Omental fat pad (tissue), 4 donors: ENCODE results near the gene B3GNT8. TPM values are rescaled to one million over a fixed set of nuclear protein-coding genes. Genes with fewer than 3 reads are reported as not detected.

ENCODE experiments used
- ATAC-seq: fragments of 150-250 bp; one replicate; pipeline ENCODE4 v1.9.1; 2016; ENCODE audit warnings: mild to moderate bottlenecking, moderate library complexity; ENCODE audit not compliant: low FRiP score
- DNase-seq: peaks from one replicate; pipeline ENCODE4 v3.0.0-alpha.2; 2019; ENCODE audit warnings: low spot score
- total RNA-seq, 4 donors: library from RNA; depleted of rRNA; stranded (reverse); fragments of >200 nt; gene quantifications; one replicate each; pipeline ENCODE4 v1.1.0, GENCODE V29; 2016
- TF ChIP-seq, protein P1 (sequence below), 3 donors: fragments of 450-650 bp; IDR thresholded peaks; one replicate each; pipeline ENCODE4 v1.5.1; 2016 to 2017; ENCODE audit warnings: antibody characterized with exemption in 3 of 3, mild to moderate bottlenecking in 3 of 3, moderate library complexity in 2 of 3

The B3GNT8 gene
- total RNA-seq, 4 donors from 2014 or later: 1.0 to 7.2 (median 4.7) TPM

DNA sequence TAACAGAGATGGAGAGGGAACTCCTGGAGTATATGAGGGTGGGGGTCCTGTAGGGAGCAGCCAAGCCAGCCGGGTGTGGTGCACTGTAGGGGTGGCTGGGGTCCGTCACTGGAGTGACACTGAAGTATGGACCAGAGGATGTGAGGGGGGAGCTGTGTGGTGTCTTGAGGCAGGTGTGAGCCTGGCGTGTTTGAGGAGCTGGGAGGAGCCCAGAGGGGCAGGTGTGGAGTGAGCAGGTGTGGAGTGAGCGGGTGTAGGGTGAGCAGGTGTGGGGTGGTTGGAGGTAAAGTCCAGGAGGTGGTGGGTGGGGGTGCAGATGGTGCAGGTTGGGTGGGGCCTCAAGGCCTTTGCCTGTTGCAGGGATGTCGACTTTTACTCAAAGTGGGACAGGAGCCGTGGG is 5.9 kb downstream of the B3GNT8 start:
- TF ChIP-seq, protein P1, sequence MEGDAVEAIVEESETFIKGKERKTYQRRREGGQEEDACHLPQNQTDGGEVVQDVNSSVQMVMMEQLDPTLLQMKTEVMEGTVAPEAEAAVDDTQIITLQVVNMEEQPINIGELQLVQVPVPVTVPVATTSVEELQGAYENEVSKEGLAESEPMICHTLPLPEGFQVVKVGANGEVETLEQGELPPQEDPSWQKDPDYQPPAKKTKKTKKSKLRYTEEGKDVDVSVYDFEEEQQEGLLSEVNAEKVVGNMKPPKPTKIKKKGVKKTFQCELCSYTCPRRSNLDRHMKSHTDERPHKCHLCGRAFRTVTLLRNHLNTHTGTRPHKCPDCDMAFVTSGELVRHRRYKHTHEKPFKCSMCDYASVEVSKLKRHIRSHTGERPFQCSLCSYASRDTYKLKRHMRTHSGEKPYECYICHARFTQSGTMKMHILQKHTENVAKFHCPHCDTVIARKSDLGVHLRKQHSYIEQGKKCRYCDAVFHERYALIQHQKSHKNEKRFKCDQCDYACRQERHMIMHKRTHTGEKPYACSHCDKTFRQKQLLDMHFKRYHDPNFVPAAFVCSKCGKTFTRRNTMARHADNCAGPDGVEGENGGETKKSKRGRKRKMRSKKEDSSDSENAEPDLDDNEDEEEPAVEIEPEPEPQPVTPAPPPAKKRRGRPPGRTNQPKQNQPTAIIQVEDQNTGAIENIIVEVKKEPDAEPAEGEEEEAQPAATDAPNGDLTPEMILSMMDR (IDR thresholded peaks at IDR 0.05): no peak
- no peak for ATAC-seq
- DNase-seq: no peak

DNA sequence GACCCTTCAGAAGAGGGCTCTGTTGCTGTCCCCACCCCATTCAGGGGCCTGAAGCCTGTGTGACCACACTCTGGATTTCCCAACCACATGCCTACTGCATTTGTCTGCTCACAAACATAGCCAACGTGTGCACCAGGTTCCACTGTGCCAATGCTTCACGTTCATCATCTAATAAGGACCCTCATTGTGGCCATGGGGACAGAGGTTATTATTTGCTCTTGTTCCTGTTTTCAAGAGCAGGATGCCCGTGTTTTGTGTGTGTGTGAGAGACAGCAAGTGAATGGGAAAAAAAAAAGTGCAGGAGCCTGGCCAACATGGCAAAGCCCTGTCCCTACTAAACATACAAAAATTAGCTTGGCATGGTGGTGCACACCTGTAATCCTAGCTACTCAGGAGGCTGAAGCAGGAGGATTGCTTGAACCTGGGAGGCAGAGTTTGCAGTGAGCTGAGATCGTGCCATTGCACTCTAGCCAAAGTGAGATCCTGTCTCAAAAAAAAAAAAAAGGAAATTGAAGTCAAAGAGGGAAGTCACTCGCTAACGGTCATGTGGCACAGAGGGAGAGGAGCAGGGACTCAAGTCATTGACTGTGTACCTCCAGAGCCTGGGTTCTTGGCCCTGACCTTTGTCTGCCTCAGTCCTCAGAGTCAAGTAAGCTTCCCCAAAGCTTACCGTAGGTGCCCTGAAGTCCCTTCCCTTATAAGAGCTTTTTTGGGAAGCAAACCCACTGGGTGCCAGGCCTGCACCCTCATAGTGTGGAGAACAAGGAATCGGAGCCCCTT is 6.9 kb downstream of the B3GNT8 start:
- TF ChIP-seq, protein P1 (IDR thresholded peaks at IDR 0.05): no peak
- ATAC-seq (no peak), DNase-seq (no peak)

DNA sequence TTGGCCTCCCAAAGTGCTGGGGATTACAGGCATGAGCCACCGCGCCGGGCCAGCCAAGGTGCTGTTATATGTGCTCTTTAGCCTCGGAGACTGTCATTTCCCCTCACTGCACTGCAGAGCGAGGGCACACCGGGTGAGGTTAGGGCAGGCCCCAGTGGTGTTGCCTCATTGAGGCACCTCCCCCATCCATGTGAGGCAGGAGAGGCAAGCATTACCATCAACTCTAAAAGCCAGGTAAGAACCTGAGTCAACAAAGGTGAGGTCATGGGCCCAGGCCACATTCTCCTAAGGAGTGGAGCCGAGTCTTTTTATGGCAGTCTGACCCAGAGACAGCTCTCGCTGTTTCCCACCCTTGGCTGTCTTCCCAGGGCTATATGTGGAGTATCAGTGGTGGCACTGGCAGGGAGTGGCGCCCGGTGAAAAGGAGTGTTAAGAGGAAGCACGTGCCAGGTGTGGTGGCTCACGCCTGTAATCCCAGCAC is 10.9 kb downstream of the B3GNT8 start:
- TF ChIP-seq, protein P1 (IDR thresholded peaks at IDR 0.05): no peak
- ATAC-seq (no peak), DNase-seq (no peak)

DNA sequence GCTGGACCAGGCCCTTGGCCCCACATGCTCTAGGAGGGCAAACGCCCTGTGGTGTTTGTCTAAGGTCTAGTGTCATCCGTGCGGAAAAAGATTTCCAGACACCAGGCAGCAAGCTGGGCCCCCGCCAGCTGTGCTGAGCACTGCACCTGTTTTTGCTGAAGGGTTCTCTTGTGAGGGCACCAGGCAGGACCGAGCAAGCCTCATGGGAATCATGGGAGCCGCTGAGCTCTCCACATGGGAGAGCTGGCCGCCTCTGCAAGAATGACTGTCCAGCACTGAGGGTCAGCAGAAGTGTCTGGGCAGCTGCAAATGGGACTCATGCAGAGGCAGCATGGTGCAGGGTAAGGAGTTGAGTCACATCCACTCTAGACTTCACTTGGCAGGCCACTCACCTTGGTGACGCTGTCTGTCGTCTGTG is 12.0 kb downstream of the B3GNT8 start:
- no peak for ATAC-seq

DNA sequence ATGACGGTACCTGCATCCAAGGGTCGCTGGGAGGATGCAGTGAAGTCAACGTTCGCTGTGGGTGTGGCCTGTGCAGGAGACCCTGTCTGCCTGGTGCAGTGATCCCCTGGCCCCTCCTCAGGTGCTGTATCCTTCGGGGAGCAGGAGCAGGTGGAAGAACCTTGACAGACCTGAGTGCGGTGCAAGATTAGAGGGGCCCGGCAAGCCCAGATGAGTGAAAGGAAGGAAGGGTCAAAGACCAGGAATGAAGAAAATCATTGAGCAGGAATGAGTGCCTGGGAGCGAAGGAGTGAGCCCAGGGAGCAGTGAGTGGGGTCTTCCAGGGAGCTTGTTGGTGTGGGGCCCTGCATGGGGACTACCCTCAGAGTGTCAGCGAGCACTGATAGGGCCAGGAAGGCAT is 12.7 kb downstream of the B3GNT8 start:
- TF ChIP-seq, protein P1 (IDR thresholded peaks at IDR 0.05): no peak
- ATAC-seq (no peak), DNase-seq (no peak)

More for the DNA sequence above, 12.0 kb downstream of the B3GNT8 start:
- TF ChIP-seq, protein P1 (IDR thresholded peaks at IDR 0.05): no peak
- no peak for DNase-seq

DNA sequence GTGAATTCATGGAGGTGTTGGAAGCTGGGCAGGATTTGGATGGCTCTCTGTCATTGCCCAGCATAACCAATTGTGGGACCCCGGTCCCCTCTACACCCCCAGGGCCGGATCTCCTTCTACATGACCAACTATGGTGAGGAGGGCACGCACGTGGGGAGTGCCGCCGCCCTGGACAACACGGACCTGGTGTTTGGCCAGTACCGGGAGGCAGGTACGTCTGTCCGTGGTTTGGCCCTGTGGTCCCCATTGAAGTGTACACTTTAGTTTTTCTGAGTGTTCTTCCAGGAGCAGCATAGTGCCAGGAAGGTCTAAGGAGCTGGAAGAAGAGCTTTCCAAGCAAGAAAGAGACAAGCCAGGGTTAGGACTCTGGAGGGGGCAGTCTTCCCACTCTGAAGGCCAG is 13.2 kb downstream of the B3GNT8 start:
- DNase-seq: no peak
- TF ChIP-seq, protein P1 (IDR thresholded peaks at IDR 0.05): no peak
- no peak for ATAC-seq

DNA sequence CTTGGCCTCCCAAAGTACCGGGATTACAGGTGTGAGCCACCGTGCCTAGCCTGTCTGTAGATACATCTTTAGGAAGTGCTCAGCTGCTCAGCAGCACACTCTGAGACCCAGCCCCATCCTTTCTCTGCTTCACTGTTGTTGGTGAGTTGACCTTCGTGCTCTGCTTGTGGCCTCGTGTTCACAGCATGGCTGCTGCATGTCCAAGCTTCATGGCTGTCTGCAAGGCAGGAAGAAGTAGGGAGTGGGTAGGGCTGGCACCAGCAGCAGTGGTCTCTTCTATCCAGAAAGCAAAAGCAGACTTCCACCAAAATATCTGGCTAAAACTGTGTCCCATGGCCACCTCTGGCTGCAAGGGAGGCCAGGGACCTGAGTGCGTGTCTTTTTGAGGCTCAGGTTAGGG is 14.2 kb downstream of the B3GNT8 start:
- no peak for DNase-seq
- TF ChIP-seq, protein P1 (IDR thresholded peaks at IDR 0.05): no peak
- no peak for ATAC-seq
